ENCODE data around the gene PHLDB1.

Gene PHLDB1

DNA sequence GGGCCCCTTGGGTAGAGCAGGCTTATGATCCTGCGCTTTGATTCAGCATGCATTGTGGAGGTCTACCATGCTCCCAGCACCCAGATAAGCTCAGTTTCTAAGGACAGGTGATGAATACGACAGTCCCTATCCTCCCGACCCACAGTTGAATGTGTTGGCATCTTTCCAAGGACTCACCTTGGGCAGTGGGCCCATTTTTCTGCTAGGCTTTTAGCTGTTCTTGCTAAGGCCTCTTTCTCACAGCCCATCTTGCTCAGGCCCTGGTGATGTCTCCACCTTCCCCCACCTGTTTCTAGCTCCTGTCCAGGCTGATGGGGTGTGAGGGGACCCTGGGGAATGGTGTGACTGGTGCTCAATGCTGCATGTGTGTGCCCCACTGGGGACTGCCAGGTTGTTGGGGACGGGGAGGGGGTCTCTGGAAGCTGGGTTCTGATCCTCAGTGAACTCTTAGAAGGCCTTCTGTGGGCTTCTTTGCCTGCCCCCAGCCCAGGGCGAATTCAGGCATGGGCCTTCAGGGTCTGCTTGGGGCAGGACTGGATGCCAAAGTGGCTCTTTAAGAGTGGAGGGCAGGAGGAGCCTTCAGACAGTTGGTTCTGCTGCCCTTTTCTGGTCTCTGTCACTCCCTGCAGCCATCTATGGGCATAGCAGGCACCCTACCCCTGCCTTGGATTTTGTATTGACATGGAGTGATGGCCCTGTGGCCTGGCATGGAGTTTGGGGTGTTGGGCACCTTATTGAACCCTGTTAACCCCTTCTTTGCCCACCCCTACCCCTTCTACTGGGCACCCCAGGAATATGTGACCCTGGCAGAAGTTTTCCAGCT lies 33.1 kb downstream of the PHLDB1 start:
- no peak for DNase-seq

DNA sequence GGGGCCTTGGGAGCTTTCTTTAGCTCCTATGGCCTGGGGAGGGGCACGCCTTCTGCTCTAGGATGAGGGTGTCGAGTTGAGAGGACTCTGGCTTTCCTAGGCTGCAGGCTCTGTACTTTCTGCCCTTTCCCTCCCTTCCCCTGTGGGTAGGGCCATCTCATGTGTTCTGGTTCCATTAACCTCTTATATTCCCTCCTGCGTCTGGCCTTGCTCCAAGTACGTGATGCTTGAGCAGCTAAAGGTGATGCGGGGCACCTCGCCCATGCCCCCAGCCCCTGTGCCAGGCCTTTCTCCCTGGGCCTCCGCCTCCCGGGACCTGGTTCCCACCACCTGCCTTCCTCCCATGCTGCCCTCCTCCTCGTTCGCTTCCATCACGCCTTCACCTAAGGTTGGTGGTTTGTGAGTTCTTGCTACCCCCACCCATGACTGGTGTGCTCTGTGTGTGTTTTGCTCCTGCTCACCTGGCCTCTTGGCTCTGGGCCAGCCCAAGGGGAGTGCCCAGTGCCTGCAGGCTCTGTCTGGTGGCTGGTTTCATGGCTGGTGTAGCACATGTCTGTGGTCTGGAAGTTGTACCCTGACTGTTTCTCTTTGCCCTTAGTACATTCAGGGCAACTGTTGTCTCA lies 34.1 kb downstream of the PHLDB1 start:
- no peak for DNase-seq

DNA sequence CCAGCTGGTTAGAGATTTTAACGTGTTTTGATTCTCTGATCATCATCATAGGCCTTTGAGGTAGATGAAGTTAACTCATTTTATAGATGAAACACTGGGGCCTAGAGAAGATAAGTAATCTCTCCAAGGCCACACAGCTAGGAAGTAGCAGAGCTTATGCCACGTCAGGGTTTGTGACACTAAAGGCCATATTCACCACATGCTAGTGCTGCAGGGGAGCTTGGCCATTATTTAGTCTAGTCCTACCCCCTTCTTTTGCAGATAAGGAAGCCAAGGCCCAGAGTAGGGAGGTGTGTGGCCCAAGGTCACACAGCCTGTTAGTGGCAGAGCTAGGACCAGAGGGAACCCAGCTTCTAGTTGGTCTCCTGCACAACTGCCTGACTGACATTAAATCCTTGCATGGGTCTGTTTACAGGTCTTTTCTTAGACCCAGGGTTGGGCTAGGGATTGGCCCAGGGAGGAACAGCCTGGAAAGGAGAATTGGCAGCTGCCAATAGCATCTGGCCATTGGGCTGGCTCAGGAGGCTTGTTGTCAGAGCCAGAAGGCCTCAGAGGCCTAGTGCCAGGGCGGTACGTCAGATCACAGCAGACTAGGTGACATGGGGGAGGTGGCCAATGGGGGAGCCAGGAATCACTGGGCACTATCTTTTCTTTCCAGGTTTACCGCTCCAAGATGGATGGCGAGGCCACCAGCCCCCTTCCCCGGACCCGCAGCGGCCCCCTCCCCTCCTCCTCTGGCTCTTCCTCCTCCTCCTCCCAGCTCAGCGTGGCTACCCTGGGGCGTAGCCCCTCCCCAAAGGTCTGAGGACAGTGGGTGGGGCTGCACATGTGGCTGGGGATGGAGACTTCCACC lies 36.0 kb downstream of the PHLDB1 start:
- no peak for DNase-seq

DNA sequence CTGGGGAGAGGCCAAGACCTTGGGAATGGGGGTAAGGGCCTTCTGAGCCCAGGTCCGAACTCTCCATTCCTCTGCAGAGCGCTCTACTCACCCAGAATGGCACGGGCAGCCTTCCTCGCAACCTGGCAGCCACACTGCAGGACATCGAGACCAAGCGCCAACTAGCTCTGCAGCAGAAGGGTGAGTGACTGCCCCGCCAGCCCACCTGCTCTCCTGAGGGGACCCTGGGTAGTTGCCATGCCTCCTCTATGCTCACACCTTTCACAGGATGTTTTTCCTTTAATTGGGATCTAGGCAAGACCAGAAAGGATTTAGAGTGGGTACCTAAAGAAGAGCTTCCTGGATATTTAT lies 36.6 kb downstream of the PHLDB1 start:
- DNase-seq, result no peak

DNA sequence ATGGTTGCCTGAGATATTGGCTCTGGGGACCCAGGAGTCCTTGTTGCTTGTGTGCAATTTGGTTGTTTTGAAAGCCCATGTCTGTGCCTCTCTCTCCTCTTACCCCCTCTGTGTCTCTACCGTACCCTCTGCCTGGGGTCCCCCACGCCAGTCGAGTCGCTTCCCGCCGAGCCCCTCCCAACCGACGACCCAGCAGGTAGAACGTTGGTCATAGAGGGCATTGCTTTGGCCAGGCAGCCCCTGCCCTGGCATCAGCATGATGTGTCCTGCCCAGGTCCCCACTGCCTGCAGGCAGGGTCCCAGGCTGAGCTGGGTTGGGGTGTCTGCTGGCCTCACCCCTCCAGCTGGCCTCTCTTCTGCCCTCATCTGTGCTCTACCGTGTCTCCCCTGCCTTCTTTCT lies 37.1 kb downstream of the PHLDB1 start:
- no peak for DNase-seq

DNA sequence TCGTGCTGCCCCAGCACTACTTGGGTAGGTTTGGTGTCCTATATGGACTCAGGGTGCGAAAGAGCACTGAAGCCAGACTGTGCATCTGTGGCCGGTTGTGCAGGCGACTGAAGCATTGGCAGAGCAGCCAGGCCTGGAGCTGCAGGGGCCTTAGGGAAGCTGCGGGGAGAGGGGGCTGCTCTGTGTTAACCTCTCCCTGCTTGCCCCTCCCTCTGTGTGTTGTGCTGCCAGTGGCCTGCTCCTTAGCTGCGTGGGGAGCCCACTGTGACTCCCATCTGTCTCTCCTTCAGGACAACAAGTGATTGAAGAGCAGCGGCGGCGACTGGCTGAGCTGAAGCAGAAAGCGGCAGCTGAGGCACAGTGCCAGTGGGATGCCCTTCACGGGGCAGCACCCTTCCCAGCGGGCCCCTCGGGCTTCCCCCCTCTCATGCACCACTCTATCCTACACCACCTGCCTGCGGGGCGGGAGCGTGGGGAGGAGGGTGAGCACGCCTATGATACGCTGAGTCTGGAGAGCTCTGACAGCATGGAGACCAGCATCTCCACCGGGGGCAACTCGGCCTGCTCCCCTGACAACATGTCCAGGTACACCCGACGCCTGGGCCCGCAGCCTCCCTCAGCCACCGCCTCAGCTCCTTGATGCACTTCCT lies 37.8 kb downstream of the PHLDB1 start:
- no peak for DNase-seq

- DNase-seq, result no peak
These were observed 39.0 kb downstream of the PHLDB1 start for GRCh38 chr11:118646393-118646792.

- no peak for DNase-seq
These were observed 40.9 kb downstream of the PHLDB1 start for GRCh38 chr11:118648291-118648690.

GRCh38 chr11:118649941-118650340 lies 42.5 kb downstream of the PHLDB1 start:
- DNase-seq, result no peak

GRCh38 chr11:118650366-118650765 lies 43.0 kb downstream of the PHLDB1 start:
- no peak for DNase-seq

GRCh38 chr11:118651820-118652219 lies 44.4 kb downstream of the PHLDB1 start:
- no peak for DNase-seq

GRCh38 chr11:118652681-118653181 lies 45.3 kb downstream of the PHLDB1 start:
- no peak for DNase-seq

GRCh38 chr11:118653684-118654390 lies 46.4 kb downstream of the PHLDB1 start:
- no peak for DNase-seq

DNA sequence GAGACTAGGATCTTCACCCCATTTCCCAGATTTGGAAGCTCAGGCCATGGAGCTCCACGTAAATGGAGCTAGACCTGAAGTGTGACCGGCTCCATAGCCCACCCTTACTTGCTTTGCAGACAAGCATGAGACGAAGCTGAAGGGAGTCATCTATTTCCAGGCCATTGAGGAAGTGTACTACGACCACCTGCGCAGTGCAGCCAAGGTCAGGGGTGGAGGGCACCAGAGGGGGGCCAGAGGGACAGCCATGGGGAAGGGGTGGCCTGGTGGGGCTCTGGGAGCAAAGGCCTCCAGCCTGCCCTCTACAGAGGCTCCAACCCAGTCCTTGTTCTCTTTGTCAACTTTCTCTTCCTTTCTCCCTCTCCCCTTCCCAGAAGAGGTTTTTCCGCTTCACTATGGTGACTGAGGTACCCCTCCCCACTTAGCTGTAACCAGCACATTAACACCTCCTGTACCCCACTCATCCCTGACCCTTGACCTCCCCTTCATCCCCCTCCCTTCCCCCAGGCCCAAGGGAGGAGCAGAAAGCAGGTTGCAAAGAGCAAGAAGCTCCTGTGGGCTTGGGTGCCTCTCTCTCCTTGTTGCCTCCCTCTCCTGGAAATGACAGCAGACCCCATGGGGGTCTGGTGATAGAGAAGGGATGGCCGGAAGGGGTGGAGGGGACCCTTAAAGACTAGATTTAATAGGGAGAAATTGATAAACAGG lies 48.2 kb downstream of the PHLDB1 start:
- DNase-seq, result no peak

- DNase-seq, result no peak
These were observed 49.2 kb downstream of the PHLDB1 start for GRCh38 chr11:118656563-118657165.

GRCh38 chr11:118657238-118657637 lies 49.8 kb downstream of the PHLDB1 start:
- DNase-seq, result no peak

DNA sequence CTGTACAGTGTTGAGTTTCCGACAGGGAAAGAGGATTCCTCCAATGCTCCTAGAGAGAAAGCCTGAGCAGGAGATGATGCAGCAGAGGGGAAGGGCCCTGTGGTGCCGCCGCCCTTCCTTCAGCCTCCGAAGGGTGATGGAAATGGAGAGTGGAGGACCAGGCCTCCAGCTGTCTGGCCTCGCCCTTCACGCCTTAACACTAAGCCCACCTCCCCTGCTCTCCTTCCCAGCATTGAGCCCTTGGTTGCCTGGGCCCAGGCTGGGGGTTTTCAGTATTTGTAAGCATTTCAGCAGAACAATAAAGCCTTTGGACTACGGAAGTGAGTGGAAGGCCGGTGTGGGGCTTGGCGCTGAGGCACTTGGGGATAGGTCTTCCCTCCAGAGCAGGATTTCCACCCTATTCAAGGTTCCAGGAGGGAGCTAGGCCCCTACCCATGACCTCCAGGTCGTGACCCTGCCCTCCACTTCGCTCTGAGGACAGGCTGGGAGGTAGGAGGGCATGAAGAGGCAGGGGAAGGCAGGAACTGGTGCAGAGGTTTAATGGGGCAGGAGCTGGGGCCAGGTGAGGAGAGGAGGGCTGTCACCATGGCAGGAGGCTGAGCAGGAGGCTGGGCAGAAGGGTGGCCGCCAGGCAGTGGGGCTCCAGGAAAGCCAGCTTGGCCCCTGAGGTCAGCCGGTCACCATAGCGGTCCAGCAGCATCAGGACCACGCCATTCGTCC lies 50.5 kb downstream of the PHLDB1 start:
- DNase-seq, result no peak

GRCh38 chr11:118658429-118659313 lies 51.3 kb downstream of the PHLDB1 start:
- DNase-seq, result no peak

GRCh38 chr11:118659314-118659952 lies 52.0 kb downstream of the PHLDB1 start:
- DNase-seq, result peak; percentile 58 to 75

Measured in AML-193 (cell line).